ACC112 (cell line): Measurements from ENCODE around the gene CRIP3.
"Not testable (repeated sequence)": the region's sequence is repeated elsewhere in the genome, so short reads cannot be mapped to it uniquely, and the experiment has no call there.

ENCODE experiments used
- H2AFZ ChIP-seq: fragments of 200-600 bp; sonication (generic); one replicate; pipeline ENCODE4 v1.6.0; 2017; ENCODE audit warnings: antibody characterized with exemption, low read length; ENCODE audit not compliant: unreplicated experiment
- H3K27ac ChIP-seq: fragments of 200-600 bp; sonication (generic); 2 replicates; pipeline ENCODE4 v1.5.1; 2014; ENCODE audit warnings: low read depth, mild to moderate bottlenecking, antibody characterized with exemption, low read length, moderate library complexity
- H3K27me3 ChIP-seq: fragments of 200-600 bp; sonication (generic); 2 replicates; pipeline ENCODE4 v1.6.1; 2014; ENCODE audit warnings: mild to moderate bottlenecking, antibody characterized with exemption, low read length, moderate library complexity, mixed read lengths; ENCODE audit not compliant: insufficient read depth
- H3K36me3 ChIP-seq: fragments of 200-600 bp; sonication (generic); 2 replicates; pipeline ENCODE4 v1.6.1; 2016; ENCODE audit warnings: mild to moderate bottlenecking, antibody characterized with exemption, low read length, moderate library complexity, mixed read lengths; ENCODE audit not compliant: insufficient read depth
- H3K4me1 ChIP-seq: fragments of 200-600 bp; sonication (generic); one replicate; pipeline ENCODE4 v1.6.1; 2016; ENCODE audit warnings: low read length, mixed read lengths; ENCODE audit not compliant: insufficient read depth, unreplicated experiment, control insufficient read depth
- H3K4me3 ChIP-seq: fragments of 200-600 bp; sonication (generic); 2 replicates; pipeline ENCODE4 v1.5.1; 2014; ENCODE audit warnings: mild to moderate bottlenecking, low read depth, low read length
- H3K79me2 ChIP-seq: fragments of 200-600 bp; sonication (generic); one replicate; pipeline ENCODE4 v1.6.0; 2016; ENCODE audit warnings: low read length; ENCODE audit not compliant: control insufficient read depth, unreplicated experiment, insufficient read depth

The CRIP3 gene

GRCh38 chr6:43307451-43308100, 1.1 kb downstream of the CRIP3 start:
- H3K4me3 ChIP-seq: no peak overlapping the region
- no peaks in the 10 kb centered on the region for H3K79me2 ChIP-seq
- no peak overlapping the region for H3K27ac ChIP-seq
- H3K27me3 ChIP-seq: no peaks in the 10 kb centered on the region
- H3K4me1 ChIP-seq: peaks cover 12% of the 10 kb centered on the region
- no peaks in the 10 kb centered on the region for H3K36me3 ChIP-seq
- H2AFZ ChIP-seq: no peak overlapping the region

- Histone ChIP-seq H3K79me2 (no peaks in the 10 kb centered on the region), H3K36me3 (no peaks in the 10 kb centered on the region), H3K27me3 (no peaks in the 10 kb centered on the region), H3K4me1 (peaks cover 12% of the 10 kb centered on the region), H3K4me3 (no peak overlapping the region), H2AFZ (no peak overlapping the region), H3K27ac (no peak overlapping the region)
Measured at GRCh38 chr6:43306086-43306485, 2.5 kb downstream of the CRIP3 start.

DNA sequence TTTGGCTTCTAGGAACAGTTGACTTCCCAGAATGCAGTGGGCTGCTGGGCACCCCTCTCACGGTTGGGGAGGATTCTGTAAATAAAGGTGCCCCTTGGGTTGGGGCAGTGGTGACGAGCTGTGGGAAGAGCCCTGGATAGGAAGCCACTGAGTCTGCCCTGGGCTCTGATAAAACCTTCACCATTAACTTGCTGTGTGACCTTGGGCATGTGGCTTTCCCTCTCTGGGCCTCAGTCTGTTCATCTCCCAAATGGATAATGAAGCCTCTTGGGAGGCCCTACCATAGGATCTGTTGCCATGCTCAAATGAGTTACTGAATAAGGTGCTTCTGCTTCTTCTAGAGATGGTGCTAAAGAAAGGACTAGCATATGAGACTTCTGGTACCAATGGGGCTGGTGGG, 3.7 kb downstream of the CRIP3 start:
- Histone ChIP-seq H3K79me2 (no peaks in the 10 kb centered on the region), H3K27me3 (peaks cover 3% of the 10 kb centered on the region; the same call in 1 of the 2 replicates), H3K27ac (no peak overlapping the region), H3K4me1 (peaks cover 12% of the 10 kb centered on the region), H3K36me3 (no peaks in the 10 kb centered on the region), H2AFZ (no peak overlapping the region), H3K4me3 (no peak overlapping the region)

- peaks cover 12% of the 10 kb centered on the region for H3K4me1 ChIP-seq
- H3K4me3 ChIP-seq: no peak overlapping the region
- no peak overlapping the region for H3K27ac ChIP-seq
- no peak overlapping the region for H2AFZ ChIP-seq
- H3K27me3 ChIP-seq: peaks cover 7% of the 10 kb centered on the region; the same call in 1 of the 2 replicates
- H3K79me2 ChIP-seq: no peaks in the 10 kb centered on the region
- H3K36me3 ChIP-seq: no peaks in the 10 kb centered on the region
Measured at GRCh38 chr6:43304361-43304760, 4.3 kb downstream of the CRIP3 start.

DNA sequence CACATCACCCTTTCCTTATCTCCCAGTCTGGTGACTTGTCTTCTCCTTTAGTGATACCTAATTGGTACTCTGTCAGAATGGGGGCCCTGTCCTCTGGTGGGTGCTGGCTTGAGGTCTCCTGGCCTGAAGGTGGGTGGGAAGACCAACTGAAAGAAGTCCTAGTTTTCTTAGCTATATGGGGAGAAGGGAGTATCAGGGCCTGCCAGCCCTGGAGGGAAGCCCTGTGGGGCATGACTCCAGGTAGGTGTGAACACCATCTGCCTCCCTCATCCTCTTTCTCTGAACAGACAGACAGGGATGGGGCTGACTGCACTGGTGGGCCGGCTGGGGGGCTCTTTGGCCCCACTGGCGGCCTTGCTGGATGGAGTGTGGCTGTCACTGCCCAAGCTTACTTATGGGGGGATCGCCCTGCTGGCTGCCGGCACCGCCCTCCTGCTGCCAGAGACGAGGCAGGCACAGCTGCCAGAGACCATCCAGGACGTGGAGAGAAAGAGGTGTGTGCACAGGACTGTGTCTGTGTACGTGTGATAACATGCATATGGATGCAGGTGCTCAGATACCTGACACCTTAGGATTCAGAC, 4.8 kb downstream of the CRIP3 start:
- Histone ChIP-seq H3K27me3 (peaks cover 11% of the 10 kb centered on the region), H3K79me2 (no peaks in the 10 kb centered on the region), H3K4me1 (peaks cover 7% of the 10 kb centered on the region)

GRCh38 chr6:43303006-43303405, 5.6 kb downstream of the CRIP3 start:
- not testable (repeated sequence) for H3K36me3 ChIP-seq, H3K4me3 ChIP-seq, H3K79me2 ChIP-seq, H2AFZ ChIP-seq, H3K27ac ChIP-seq, H3K4me1 ChIP-seq
- H3K27me3 ChIP-seq: peaks cover 11% of the 10 kb centered on the region

More for the DNA sequence above, 4.8 kb downstream of the CRIP3 start:
- no peaks in the 10 kb centered on the region for H3K36me3 ChIP-seq
- no peak overlapping the region for H3K4me3 ChIP-seq
- H3K27ac ChIP-seq: no peak overlapping the region
- H2AFZ ChIP-seq: no peak overlapping the region

DNA sequence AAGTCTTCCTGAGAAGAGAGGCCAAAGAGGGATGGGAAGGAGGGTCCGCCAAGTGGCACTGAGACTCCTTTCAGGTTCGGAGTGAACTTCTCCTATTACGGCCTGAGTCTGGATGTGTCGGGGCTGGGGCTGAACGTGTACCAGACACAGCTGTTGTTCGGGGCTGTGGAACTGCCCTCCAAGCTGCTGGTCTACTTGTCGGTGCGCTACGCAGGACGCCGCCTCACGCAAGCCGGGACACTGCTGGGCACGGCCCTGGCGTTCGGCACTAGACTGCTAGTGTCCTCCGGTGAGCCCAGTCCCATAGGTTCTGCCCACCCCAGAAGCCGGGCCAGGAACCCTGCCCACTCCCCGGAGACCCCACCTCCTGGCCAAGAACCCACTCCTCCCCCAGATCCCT, 6.5 kb downstream of the CRIP3 start:
- no peaks in the 10 kb centered on the region for H3K36me3 ChIP-seq
- peaks cover 11% of the 10 kb centered on the region for H3K27me3 ChIP-seq
- no peak overlapping the region for H3K27ac ChIP-seq
- H3K4me3 ChIP-seq: no peak overlapping the region
- H2AFZ ChIP-seq: no peak overlapping the region
- H3K79me2 ChIP-seq: no peaks in the 10 kb centered on the region
- no peaks in the 10 kb centered on the region for H3K4me1 ChIP-seq

GRCh38 chr6:43301081-43301870, 7.3 kb downstream of the CRIP3 start:
- no peak overlapping the region for H3K27ac ChIP-seq
- no peak overlapping the region for H3K4me3 ChIP-seq
- no peaks in the 10 kb centered on the region for H3K36me3 ChIP-seq
- no peak overlapping the region for H2AFZ ChIP-seq
- no peaks in the 10 kb centered on the region for H3K4me1 ChIP-seq
- no peaks in the 10 kb centered on the region for H3K79me2 ChIP-seq
- H3K27me3 ChIP-seq: peaks cover 11% of the 10 kb centered on the region

GRCh38 chr6:43299338-43300293, 9.0 kb downstream of the CRIP3 start:
- Histone ChIP-seq H3K27me3 (peaks cover 11% of the 10 kb centered on the region), H3K4me1 (no peaks in the 10 kb centered on the region), H3K79me2 (no peaks in the 10 kb centered on the region), H3K36me3 (no peaks in the 10 kb centered on the region), H2AFZ (no peak overlapping the region), H3K4me3 (no peak overlapping the region), H3K27ac (no peak overlapping the region)
